ENCODE results near the gene PDE7B. TPM values are rescaled to one million over a fixed set of nuclear protein-coding genes. Genes with fewer than 3 reads are reported as not detected.

The PDE7B gene
- total and polyA plus RNA-seq, 9 of the 15 experiments (the other 6 are each of a cell fraction or from before 2014, with no cell fraction given): 0.01 TPM; not detected in 8

- Histone ChIP-seq H3K27ac (ENCODE audit: extremely low read depth, low read depth, low read length) (no peak overlapping the region), H3K4me1 (replicated peaks in 1 of 2; ENCODE audit: control insufficient read depth in 2 of 2, insufficient read depth in 2 of 2, low read length in 2 of 2) (no peaks in the 10 kb centered on the region), H3K4me2 (ENCODE audit: insufficient read depth, low read length) (no peak overlapping the region), H3K9me3 (replicated peaks; ENCODE audit: control insufficient read depth, insufficient read depth, low read depth, low read length) (no peaks in the 10 kb centered on the region), H3K79me2 (ENCODE audit: control insufficient read depth, insufficient read depth, low read length) (no peaks in the 10 kb centered on the region), H3K36me3 (ENCODE audit: control insufficient read depth, insufficient read depth, low read length) (no peaks in the 10 kb centered on the region), H2AFZ (ENCODE audit: low read depth, low read length) (no peak overlapping the region), H3K27me3 (ENCODE audit: control insufficient read depth in 2 of 2, insufficient read depth in 2 of 2, low read length in 2 of 2) (no peaks in the 10 kb centered on the region), H3K9me1 (ENCODE audit: control insufficient read depth, insufficient read depth, low read length) (no peaks in the 10 kb centered on the region), H3K9ac (ENCODE audit: insufficient read depth in 1 of 2, low read depth in 2 of 2, low read length in 2 of 2) (no peak overlapping the region), H3K4me3 (no peak overlapping the region), H4K20me1 (replicated peaks; ENCODE audit: control insufficient read depth, insufficient read depth, low read length) (no peaks in the 10 kb centered on the region)
- POLR2A ChIA-PET: interaction anchor here (0.7 to 1.2 kb wide), 2 partner anchors 17 to 350 kb away, joined by 3 to 4 read pairs; no protein-coding TSS in a partner anchor
- no TSS peak for BruUV-seq (replicated peaks)
- DNase-seq (ENCODE audit: extremely low read depth in 1 of 4, low spot score in 3 of 4): no peak
- no peak for ATAC-seq
- in situ Hi-C loops (cut with MboI) (no loop called here), intact Hi-C loops (cut with micrococcal nuclease) (no loop called here)
- WGBS (ENCODE audit: insufficient coverage, low coverage, missing lambda C conversion rate): 0% methylated on average over 2 of the region's 2 CpGs
- FAIRE-seq: no peak
- CTCF ChIA-PET (ENCODE audit: low intra/inter-chr PET ratio): no interaction called here
- TF ChIP-seq AFF1 (IDR thresholded peaks at IDR 0.05; ENCODE audit: low read depth in 1 of 2, partially characterized antibody in 2 of 2) (no peak), IRF9 (tag; IDR thresholded peaks at IDR 0.05) (no peak), KAT8 (IDR thresholded peaks at IDR 0.05; ENCODE audit: low read depth) (no peak), ZNF764 (CRISPR knock-in tag; IDR thresholded peaks at IDR 0.05; ENCODE audit: low read depth) (no peak), NCOA1 (IDR thresholded peaks at IDR 0.05; ENCODE audit: low read depth) (no peak), CREBBP (IDR thresholded peaks at IDR 0.05; ENCODE audit: low read depth, low read length) (no peak), SUPT5H (IDR thresholded peaks at IDR 0.05) (no peak), CHAMP1 (IDR thresholded peaks at IDR 0.05) (no peak), NFYB (IDR thresholded peaks at IDR 0.05; ENCODE audit: extremely low read depth, insufficient read length) (no peak), ZNF830 (CRISPR knock-in tag; IDR thresholded peaks at IDR 0.05) (no peak), ZBTB9 (CRISPR knock-in tag; IDR thresholded peaks at IDR 0.05) (no peak), GTF2B (IDR thresholded peaks at IDR 0.05; ENCODE audit: extremely low read depth, insufficient read length) (no peak), GATAD2A (IDR thresholded peaks at IDR 0.05) (no peak), ZNF408 (CRISPR knock-in tag; IDR thresholded peaks at IDR 0.05; ENCODE audit: low read depth) (no peak), ZNF436 (CRISPR knock-in tag; IDR thresholded peaks at IDR 0.05) (no peak)
Measured at GRCh38 chr6:135972586-135972985, 121.1 kb downstream of the PDE7B start.
